IPS DF 4.7 (cell line): Measurements from ENCODE around the gene VWA5B1.

Experiments used
- DNase-seq: peaks from one replicate; pipeline ENCODE4 v3.0.0-alpha.2; 2013; ENCODE audit warnings: low spot score; ENCODE audit errors: extremely low read depth

Gene VWA5B1

GRCh38 chr1:20348326-20348915 lies 57.7 kb downstream of the VWA5B1 start:
- DNase-seq = no peak

GRCh38 chr1:20349561-20349960 lies 58.9 kb downstream of the VWA5B1 start:
- DNase-seq = no peak

- no peak for DNase-seq
Observed at GRCh38 chr1:20349971-20350370, 59.3 kb downstream of the VWA5B1 start.

GRCh38 chr1:20350421-20350820 lies 59.7 kb downstream of the VWA5B1 start:
- DNase-seq = no peak

- DNase-seq = no peak
Observed at GRCh38 chr1:20351911-20352701, 61.4 kb downstream of the VWA5B1 start.

GRCh38 chr1:20353836-20354235 lies 63.2 kb downstream of the VWA5B1 start:
- DNase-seq = no peak

- no peak for DNase-seq
Observed at GRCh38 chr1:20354610-20355009, 63.9 kb downstream of the VWA5B1 start.

- no peak for DNase-seq
Observed at GRCh38 chr1:20355101-20355827, 64.6 kb downstream of the VWA5B1 start.

- DNase-seq = no peak
Observed at GRCh38 chr1:20355828-20356735, 65.4 kb downstream of the VWA5B1 start.

GRCh38 chr1:20356850-20357459 lies 66.3 kb downstream of the VWA5B1 start:
- no peak for DNase-seq

- DNase-seq = no peak
Observed at GRCh38 chr1:20357796-20358195, 67.1 kb downstream of the VWA5B1 start.

GRCh38 chr1:20358761-20359263 lies 68.1 kb downstream of the VWA5B1 start:
- DNase-seq = no peak

GRCh38 chr1:20359451-20360330 lies 69.0 kb downstream of the VWA5B1 start:
- DNase-seq = no peak

- no peak for DNase-seq
Observed at GRCh38 chr1:20361401-20361800, 70.7 kb downstream of the VWA5B1 start.

- DNase-seq = no peak
Observed at GRCh38 chr1:20361805-20362381, 71.2 kb downstream of the VWA5B1 start.

GRCh38 chr1:20362856-20363255 lies 72.2 kb downstream of the VWA5B1 start:
- DNase-seq = no peak

- no peak for DNase-seq
Observed at GRCh38 chr1:20365421-20366055, 74.9 kb downstream of the VWA5B1 start.

GRCh38 chr1:20366056-20366462 lies 75.4 kb downstream of the VWA5B1 start:
- DNase-seq = no peak
